ENCODE data around the gene P2RY1. TPM values are rescaled to one million over a fixed set of nuclear protein-coding genes. Genes with fewer than 3 reads are reported as not detected.

P2RY1 gene
- total RNA-seq, 3 donors from 2014 or later: 0.98 to 10.9 (median 1.2) TPM

DNA sequence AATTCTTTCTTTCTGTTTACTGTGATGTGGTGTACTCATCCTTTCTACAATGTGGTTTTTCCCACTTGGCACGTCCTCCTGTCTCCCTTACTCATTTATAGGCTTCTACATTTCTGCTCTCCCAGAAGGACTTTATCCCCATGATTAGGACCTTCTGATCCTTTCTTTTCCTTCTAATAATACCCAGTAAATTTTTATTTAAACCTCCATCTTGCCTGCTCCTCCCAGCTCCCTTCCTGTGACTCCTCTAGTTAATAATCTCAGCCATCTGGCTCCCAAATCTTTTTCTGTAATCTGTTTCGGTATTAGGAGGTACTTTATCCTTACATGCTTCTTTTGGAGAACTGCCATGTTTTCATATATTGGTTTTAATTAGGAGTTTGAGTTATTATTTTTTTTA lies 11.2 kb upstream of the P2RY1 start:
- Histone ChIP-seq H3K4me1 (no peaks in the 10 kb centered on the region), H3K4me3 (no peak overlapping the region), H3K27me3 (no peaks in the 10 kb centered on the region), H3K36me3 (no peaks in the 10 kb centered on the region), H3K27ac (no peak overlapping the region), H3K9me3 (no peaks in the 10 kb centered on the region)
- no peak for TF ChIP-seq POLR2A (IDR thresholded peaks at IDR 0.05)
- no peak for TF ChIP-seq POLR2AphosphoS5 (IDR thresholded peaks at IDR 0.05)
- TF ChIP-seq, protein P1, sequence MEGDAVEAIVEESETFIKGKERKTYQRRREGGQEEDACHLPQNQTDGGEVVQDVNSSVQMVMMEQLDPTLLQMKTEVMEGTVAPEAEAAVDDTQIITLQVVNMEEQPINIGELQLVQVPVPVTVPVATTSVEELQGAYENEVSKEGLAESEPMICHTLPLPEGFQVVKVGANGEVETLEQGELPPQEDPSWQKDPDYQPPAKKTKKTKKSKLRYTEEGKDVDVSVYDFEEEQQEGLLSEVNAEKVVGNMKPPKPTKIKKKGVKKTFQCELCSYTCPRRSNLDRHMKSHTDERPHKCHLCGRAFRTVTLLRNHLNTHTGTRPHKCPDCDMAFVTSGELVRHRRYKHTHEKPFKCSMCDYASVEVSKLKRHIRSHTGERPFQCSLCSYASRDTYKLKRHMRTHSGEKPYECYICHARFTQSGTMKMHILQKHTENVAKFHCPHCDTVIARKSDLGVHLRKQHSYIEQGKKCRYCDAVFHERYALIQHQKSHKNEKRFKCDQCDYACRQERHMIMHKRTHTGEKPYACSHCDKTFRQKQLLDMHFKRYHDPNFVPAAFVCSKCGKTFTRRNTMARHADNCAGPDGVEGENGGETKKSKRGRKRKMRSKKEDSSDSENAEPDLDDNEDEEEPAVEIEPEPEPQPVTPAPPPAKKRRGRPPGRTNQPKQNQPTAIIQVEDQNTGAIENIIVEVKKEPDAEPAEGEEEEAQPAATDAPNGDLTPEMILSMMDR (IDR thresholded peaks at IDR 0.05): no peak
- no peak for DNase-seq (ENCODE audit: low spot score in 2 of 2)
- intact Hi-C loops (cut with DNase I; ENCODE audit: low total_unique reads): no loop called here

GRCh38 chr3:152825566-152825965 lies 9.4 kb upstream of the P2RY1 start:
- Histone ChIP-seq H3K27ac (no peak overlapping the region), H3K9me3 (no peaks in the 10 kb centered on the region), H3K27me3 (no peaks in the 10 kb centered on the region), H3K4me3 (no peak overlapping the region), H3K4me1 (no peaks in the 10 kb centered on the region), H3K36me3 (no peaks in the 10 kb centered on the region)
- intact Hi-C loops (cut with DNase I; ENCODE audit: low total_unique reads): no loop called here
- no peak for DNase-seq (ENCODE audit: low spot score in 2 of 2)
- TF ChIP-seq POLR2A (IDR thresholded peaks at IDR 0.05): no peak
- TF ChIP-seq, protein P1 (IDR thresholded peaks at IDR 0.05): no peak
- TF ChIP-seq POLR2AphosphoS5 (IDR thresholded peaks at IDR 0.05): no peak

DNA sequence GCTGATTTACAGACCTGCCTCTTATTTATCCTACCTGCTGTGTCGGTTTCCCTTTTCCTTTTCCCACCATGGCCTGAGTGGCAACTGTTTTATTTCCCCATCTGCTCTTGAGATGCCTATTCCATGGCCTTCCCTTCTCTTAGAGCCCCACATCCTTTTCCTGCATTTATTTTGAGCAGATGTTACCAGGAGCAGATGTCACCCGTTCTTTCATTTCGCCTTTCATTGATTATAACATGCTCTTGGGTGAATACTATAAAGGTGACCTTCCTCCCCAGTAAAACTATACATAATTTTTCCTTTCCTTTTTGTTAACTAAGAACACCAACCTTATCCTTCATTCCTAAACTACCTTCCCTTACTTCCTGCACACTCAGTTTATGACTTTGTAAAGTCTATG lies 8.5 kb upstream of the P2RY1 start:
- TF ChIP-seq POLR2AphosphoS5 (IDR thresholded peaks at IDR 0.05) (no peak), POLR2A (IDR thresholded peaks at IDR 0.05) (no peak)
- TF ChIP-seq, protein P1 (IDR thresholded peaks at IDR 0.05): no peak
- no peaks in the 10 kb centered on the region for H3K9me3 ChIP-seq
- intact Hi-C loops (cut with DNase I; ENCODE audit: low total_unique reads): no loop called here
- no peaks in the 10 kb centered on the region for H3K4me1 ChIP-seq
- no peaks in the 10 kb centered on the region for H3K27me3 ChIP-seq
- H3K36me3 ChIP-seq: no peaks in the 10 kb centered on the region
- no peak for DNase-seq (ENCODE audit: low spot score in 2 of 2)
- no peak overlapping the region for H3K27ac ChIP-seq
- no peak overlapping the region for H3K4me3 ChIP-seq

- TF ChIP-seq, protein P1 (IDR thresholded peaks at IDR 0.05): no peak
- TF ChIP-seq POLR2A (IDR thresholded peaks at IDR 0.05) (no peak), POLR2AphosphoS5 (IDR thresholded peaks at IDR 0.05) (no peak)
- Histone ChIP-seq H3K4me3 (no peak overlapping the region), H3K27me3 (no peaks in the 10 kb centered on the region), H3K36me3 (no peaks in the 10 kb centered on the region), H3K4me1 (no peaks in the 10 kb centered on the region), H3K27ac (no peak overlapping the region), H3K9me3 (no peaks in the 10 kb centered on the region)
- intact Hi-C loops (cut with DNase I; ENCODE audit: low total_unique reads): no loop called here
- no peak for DNase-seq (ENCODE audit: low spot score in 2 of 2)
Observed at GRCh38 chr3:152827313-152827712, 7.6 kb upstream of the P2RY1 start.

DNA sequence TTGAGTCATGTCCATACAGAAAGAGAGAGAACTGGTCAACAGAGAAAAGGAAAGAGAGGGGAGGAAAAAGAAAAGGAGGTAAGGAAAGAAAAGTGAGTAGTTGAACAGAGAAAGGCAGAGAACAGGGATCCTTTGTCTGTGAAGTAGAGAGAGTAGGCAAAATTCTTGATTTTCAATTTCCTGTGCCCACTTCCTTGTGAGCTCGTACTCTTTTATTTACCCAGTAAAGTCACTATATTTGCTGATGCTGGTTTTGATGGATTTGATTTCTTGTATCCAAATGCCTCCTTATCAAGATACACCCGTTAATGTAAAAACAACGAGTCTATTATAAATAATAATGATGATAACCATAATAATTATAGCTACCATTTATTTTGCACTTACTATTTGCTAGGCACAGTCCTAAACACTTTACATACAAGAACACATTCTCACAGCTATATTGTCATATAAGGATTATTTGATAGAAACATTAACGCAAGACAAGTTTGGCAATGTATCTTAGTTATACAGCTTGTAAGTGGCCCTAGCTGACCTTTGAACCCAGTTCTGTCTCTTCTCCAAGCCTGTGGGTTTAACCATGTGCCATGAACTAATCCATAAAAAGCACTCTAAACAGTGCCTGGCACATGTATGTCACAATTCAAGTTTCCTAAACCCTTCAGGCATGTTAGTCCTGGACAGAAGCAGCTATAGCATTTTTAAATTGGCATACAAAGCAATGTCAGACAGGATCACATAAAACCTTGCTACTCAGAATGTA lies 6.7 kb upstream of the P2RY1 start:
- TF ChIP-seq POLR2A (IDR thresholded peaks at IDR 0.05): no peak
- TF ChIP-seq POLR2AphosphoS5 (IDR thresholded peaks at IDR 0.05): no peak
- TF ChIP-seq, protein P1 (IDR thresholded peaks at IDR 0.05): no peak
- intact Hi-C loops (cut with DNase I; ENCODE audit: low total_unique reads): no loop called here
- Histone ChIP-seq H3K27me3 (no peaks in the 10 kb centered on the region), H3K9me3 (no peaks in the 10 kb centered on the region), H3K36me3 (no peaks in the 10 kb centered on the region), H3K4me1 (no peaks in the 10 kb centered on the region), H3K27ac (no peak overlapping the region), H3K4me3 (no peak overlapping the region)
- no peak for DNase-seq (ENCODE audit: low spot score in 2 of 2)

Data from breast epithelium (tissue), 4 donors.